Measurements from ENCODE around the gene GJA8.

GJA8 gene

GRCh38 chr1:147882535-147882934 is 20.1 kb upstream of the GJA8 start:
- TF ChIP-seq REST (IDR thresholded peaks at IDR 0.05; ENCODE audit: low read depth) (no peak), RAD21 (IDR thresholded peaks at IDR 0.05; ENCODE audit: low read depth) (no peak), TAF1 (IDR thresholded peaks at IDR 0.05; ENCODE audit: low read depth) (no peak), TEAD4 (IDR thresholded peaks at IDR 0.05) (no peak), YY1 (IDR thresholded peaks at IDR 0.05; ENCODE audit: low read depth) (no peak)

GRCh38 chr1:147890177-147890790 is 12.3 kb upstream of the GJA8 start:
- peak; percentile 87 for TF ChIP-seq RAD21 (IDR thresholded peaks at IDR 0.05; ENCODE audit: low read depth)
- no peak for TF ChIP-seq REST (IDR thresholded peaks at IDR 0.05; ENCODE audit: low read depth)

- TF ChIP-seq CEBPB (IDR thresholded peaks at IDR 0.05) (no peak), REST (IDR thresholded peaks at IDR 0.05; ENCODE audit: low read depth) (no peak), CREB1 (IDR thresholded peaks at IDR 0.05; ENCODE audit: low read depth) (no peak), EP300 (IDR thresholded peaks at IDR 0.05; ENCODE audit: borderline replicate concordance) (no peak), TEAD4 (IDR thresholded peaks at IDR 0.05) (no peak), YY1 (IDR thresholded peaks at IDR 0.05; ENCODE audit: low read depth) (no peak), NFIC (IDR thresholded peaks at IDR 0.05) (no peak), MAX (IDR thresholded peaks at IDR 0.05) (no peak), ZBTB7A (IDR thresholded peaks at IDR 0.05; ENCODE audit: low read depth) (no peak), FOXM1 (IDR thresholded peaks at IDR 0.05; ENCODE audit: borderline replicate concordance, low read depth) (no peak), TAF1 (IDR thresholded peaks at IDR 0.05; ENCODE audit: low read depth) (no peak), TCF12 (IDR thresholded peaks at IDR 0.05; ENCODE audit: low read depth) (no peak), EGR1 (IDR thresholded peaks at IDR 0.05) (no peak), RAD21 (IDR thresholded peaks at IDR 0.05; ENCODE audit: low read depth) (no peak)
These were observed 11.5 kb upstream of the GJA8 start for GRCh38 chr1:147891088-147891487.

- TF ChIP-seq RAD21 (IDR thresholded peaks at IDR 0.05; ENCODE audit: low read depth) (peak; percentile 39), EP300 (IDR thresholded peaks at IDR 0.05; ENCODE audit: borderline replicate concordance) (no peak)
These were observed 10.4 kb upstream of the GJA8 start for GRCh38 chr1:147892216-147892615.

GRCh38 chr1:147892731-147893214 is 9.8 kb upstream of the GJA8 start:
- TF ChIP-seq CREB1 (IDR thresholded peaks at IDR 0.05; ENCODE audit: low read depth): no peak
- peak; percentile 68 for TF ChIP-seq TEAD4 (IDR thresholded peaks at IDR 0.05)
- TF ChIP-seq RAD21 (IDR thresholded peaks at IDR 0.05; ENCODE audit: low read depth): peak; percentile 95

- TF ChIP-seq CREB1 (IDR thresholded peaks at IDR 0.05; ENCODE audit: low read depth) (no peak), EGR1 (IDR thresholded peaks at IDR 0.05) (no peak), YY1 (IDR thresholded peaks at IDR 0.05; ENCODE audit: low read depth) (no peak), TAF1 (IDR thresholded peaks at IDR 0.05; ENCODE audit: low read depth) (no peak), MAX (IDR thresholded peaks at IDR 0.05) (no peak), EP300 (IDR thresholded peaks at IDR 0.05; ENCODE audit: borderline replicate concordance) (no peak), CEBPB (IDR thresholded peaks at IDR 0.05) (no peak), REST (IDR thresholded peaks at IDR 0.05; ENCODE audit: low read depth) (no peak), RAD21 (IDR thresholded peaks at IDR 0.05; ENCODE audit: low read depth) (no peak), TEAD4 (IDR thresholded peaks at IDR 0.05) (no peak)
These were observed 7.5 kb upstream of the GJA8 start for GRCh38 chr1:147895123-147895522.
